K562 (cell line): ENCODE results near the gene RRM2. TPM values are rescaled to one million over a fixed set of nuclear protein-coding genes. Genes with fewer than 3 reads are reported as not detected.
A peak's percentile ranks its signal among the peaks of the same experiment; 100 is the strongest.

Experiments used
- ATAC-seq: fragments of 200-7000 bp; cut with Tn5 transposase; 3 replicates; pipeline ENCODE4 v1.9.1; 2020; ENCODE audit warnings: moderate library complexity
- BruUV-seq: library from RNA; stranded (reverse); fragments of 400-500 nt; replicated peaks from 2 replicates; lab custom pipeline; 2021; lab: Mats Ljungman, UMichigan
- CTCF ChIA-PET: fragments of 300-600 bp; formaldehyde crosslinking; extraction: SDS; loops from one replicate; lab custom pipeline; 2021; ENCODE audit warnings: low intra/inter-chr PET ratio; lab: Yijun Ruan, JAX
- POLR2A ChIA-PET: fragments of 300-600, 350-650 bp; sonication (Branson Sonifier 250); formaldehyde crosslinking; extraction: SDS; loops from one replicate; lab custom pipeline; 2021; ENCODE audit warnings: antibody characterized with exemption, inconsistent platforms; lab: Yijun Ruan, JAX
- DNase-seq, 4 experiments: peaks; one replicate each; pipeline versions ENCODE4 v3.0.0 to v3.0.0-alpha.2; 2011 to 2018; ENCODE audit warnings: low spot score in 3 of 4, mixed read lengths in 3 of 4; ENCODE audit errors: extremely low read depth in 1 of 4
- FAIRE-seq: peaks from 2 replicates; lab custom pipeline; 2011; peaks lifted over from hg19 to GRCh38; lab: Jason Lieb, UNC
- H2AFZ ChIP-seq: 2 replicates; pipeline ENCODE4 v1.6.0; 2011; ENCODE audit warnings: low read depth, low read length, control low read depth, inconsistent platforms
- H3K27ac ChIP-seq: fragments of 200-600 bp; 3 replicates; pipeline ENCODE4 v1.8.0; 2011; ENCODE audit warnings: low read depth, mild to moderate bottlenecking, control low read depth, inconsistent platforms, low read length, moderate library complexity, mixed read lengths; ENCODE audit errors: extremely low read depth
- H3K27me3 ChIP-seq, 2 experiments: fragments of 300-600 bp in 1 of 2; 2 replicates in 1 of 2; 3 replicates in 1 of 2; pipeline versions ENCODE4 v1.6.0 to v1.8.0; 2011; ENCODE audit warnings: inconsistent platforms in 2 of 2, low read length in 2 of 2, mild to moderate bottlenecking in 1 of 2, mixed read lengths in 1 of 2, moderate library complexity in 1 of 2; ENCODE audit not compliant: control insufficient read depth in 2 of 2, insufficient read depth in 2 of 2
- H3K36me3 ChIP-seq: fragments of 300-600 bp; 3 replicates; pipeline ENCODE4 v1.8.0; 2011; ENCODE audit warnings: mild to moderate bottlenecking, low read length, inconsistent platforms; ENCODE audit not compliant: control insufficient read depth, insufficient read depth
- H3K4me1 ChIP-seq, 2 experiments: fragments of 200-600 bp in 1 of 2; replicated peaks in 1 of 2; 2 replicates in 1 of 2; 3 replicates in 1 of 2; pipeline versions ENCODE4 v1.5.1 to v1.8.0; 2011; ENCODE audit warnings: inconsistent platforms in 2 of 2, low read length in 2 of 2, mild to moderate bottlenecking in 1 of 2, mixed read lengths in 1 of 2, moderate library complexity in 1 of 2; ENCODE audit not compliant: control insufficient read depth in 2 of 2, insufficient read depth in 2 of 2
- H3K4me2 ChIP-seq: 2 replicates; pipeline ENCODE4 v1.6.1; 2011; ENCODE audit warnings: low read length, control low read depth, inconsistent platforms, mixed read lengths; ENCODE audit not compliant: insufficient read depth
- H3K4me3 ChIP-seq: fragments of 200-600 bp; sonication (generic), shearing (Covaris generic); 2 replicates; pipeline ENCODE4 v1.5.1; 2016; ENCODE audit warnings: control low read depth, inconsistent platforms
- H3K79me2 ChIP-seq: fragments of 200-600 bp; 3 replicates; pipeline ENCODE4 v1.8.0; 2011; ENCODE audit warnings: low read length, inconsistent platforms; ENCODE audit not compliant: control insufficient read depth, insufficient read depth
- H3K9ac ChIP-seq, 2 experiments: 2 replicates each; pipeline versions ENCODE4 v1.6.0 to v1.6.1; 2011; ENCODE audit warnings: low read depth in 2 of 2, low read length in 2 of 2, control low read depth in 1 of 2, inconsistent platforms in 1 of 2, mild to moderate bottlenecking in 1 of 2, mixed read lengths in 1 of 2; ENCODE audit not compliant: insufficient read depth in 1 of 2
- H3K9me1 ChIP-seq: one replicate; pipeline ENCODE4 v1.6.0; 2011; ENCODE audit warnings: inconsistent platforms, mild to moderate bottlenecking, low read length, moderate library complexity; ENCODE audit not compliant: control insufficient read depth, insufficient read depth
- H3K9me3 ChIP-seq: replicated peaks from 2 replicates; pipeline ENCODE4 v1.5.1; 2011; ENCODE audit warnings: low read depth, low read length, inconsistent platforms; ENCODE audit not compliant: control insufficient read depth, insufficient read depth
- H4K20me1 ChIP-seq: replicated peaks from 2 replicates; pipeline ENCODE4 v1.6.1; 2011; ENCODE audit warnings: low read length, inconsistent platforms, mixed read lengths; ENCODE audit not compliant: control insufficient read depth, insufficient read depth
- MYBL2 ChIP-seq, 2 experiments: fragments of 450-650 bp in 1 of 2; sonication (generic) in 1 of 2; formaldehyde crosslinking in 1 of 2; IDR thresholded peaks; 2 replicates each; pipeline versions ENCODE4 v1.6.1 to v1.8.1; 2017 to 2022; ENCODE audit warnings: borderline replicate concordance in 1 of 2, inconsistent platforms in 1 of 2, low read depth in 1 of 2, mild to moderate bottlenecking in 1 of 2, missing genetic modification reagents in 1 of 2, moderate library complexity in 1 of 2
- PHTF2 ChIP-seq: fragments of 250-450 bp; sonication (Bioruptor Pico); IDR thresholded peaks from 2 replicates; pipeline ENCODE4 v1.5.0; 2021; ENCODE audit warnings: mild to moderate bottlenecking
- POLR2G ChIP-seq: fragments of 200-400 bp; formaldehyde crosslinking; IDR thresholded peaks from 2 replicates; pipeline ENCODE4 v1.6.1; 2017; ENCODE audit warnings: low read depth, mild to moderate bottlenecking, antibody characterized with exemption, low read length, moderate library complexity
- POLR3G ChIP-seq: IDR thresholded peaks from 2 replicates; pipeline ENCODE4 v1.6.1; 2011; ENCODE audit not compliant: insufficient read length, insufficient replicate concordance; ENCODE audit errors: extremely low read depth
- RBFOX2 ChIP-seq: fragments of 200-400 bp; formaldehyde crosslinking; IDR thresholded peaks from 2 replicates; pipeline ENCODE4 v1.6.1; 2017; ENCODE audit warnings: low read depth, mild to moderate bottlenecking, low read length, moderate library complexity
- RFX1 ChIP-seq: fragments of 450-650 bp; IDR thresholded peaks from 2 replicates; pipeline ENCODE4 v1.6.1; 2016; ENCODE audit warnings: mild to moderate bottlenecking, moderate library complexity
- TAF15 ChIP-seq: fragments of 200-400 bp; formaldehyde crosslinking; IDR thresholded peaks from 2 replicates; pipeline ENCODE4 v1.6.1; 2017; ENCODE audit warnings: mild to moderate bottlenecking, low read depth, low read length, moderate library complexity
- TRIM28 ChIP-seq: fragments of 450-650 bp; IDR thresholded peaks from 2 replicates; pipeline ENCODE4 v1.6.1; 2017
- ZNF717 ChIP-seq: fragments of 250-450 bp; sonication (Bioruptor Pico); IDR thresholded peaks from 2 replicates; pipeline ENCODE4 v1.5.0; 2021
- WGBS: fragments of 100-300 bp; shearing (Covaris generic); methylation state at CpG from one replicate; pipeline ENCODE4 v1.1.6; 2016; ENCODE audit warnings: low coverage, mixed read lengths; ENCODE audit not compliant: insufficient coverage; ENCODE audit errors: missing lambda C conversion rate; 5-methylcytosine and 5-hydroxymethylcytosine counted together
- in situ Hi-C: fragments of 300-500 bp; cut with MboI; formaldehyde crosslinking; loops from 4 replicates; pipeline ENCODE4 v1.15.0; 2018; ENCODE audit warnings: inconsistent platforms, mixed read lengths
- intact Hi-C: fragments of 100-400 bp; cut with micrococcal nuclease; formaldehyde crosslinking; loops from 2 replicates; pipeline ENCODE4 v1.14.2; 2022
- polyA plus RNA-seq, 8 experiments: library from polyadenylated mRNA; depleted of rRNA in 4 of 8; stranded (reverse) in 5 of 8; unstranded in 3 of 8; fragments of >200 nt; fragmentation: Nextera tagmentation in 2 of 8; fragmentation: Illumina TruSeq in 1 of 8; extraction: Ambion mirVana in 2 of 8; extraction: Trizol in 1 of 8; gene quantifications; 2 replicates each; pipeline versions ENCODE4 v1.2.1 to v1.2.3, GENCODE V29; 2011 to 2014; ENCODE audit warnings: inconsistent platforms in 1 of 8, missing spikeins in 1 of 8
- total RNA-seq, 7 experiments: library from RNA; depleted of rRNA in 6 of 7; stranded (reverse); fragments of >200 nt in 6 of 7; fragmentation: Illumina TruSeq in 2 of 7; extraction: Trizol in 2 of 7; gene quantifications; 2 replicates each; pipeline versions ENCODE4 v1.2.1 to v1.2.3, GENCODE V29; 2011 to 2021; ENCODE audit warnings: low replicate concordance in 1 of 7
- TF ChIP-seq, protein P1 (sequence below): sonication (generic); formaldehyde crosslinking; IDR thresholded peaks from 2 replicates; pipeline ENCODE4 v1.8.0; 2022; ENCODE audit warnings: mild to moderate bottlenecking, missing genetic modification reagents, borderline replicate concordance

The RRM2 gene
- total and polyA plus RNA-seq, 9 of the 15 experiments (the other 6 are each of a cell fraction or from before 2014, with no cell fraction given) = 50.1 to 244 (median 128) TPM

DNA sequence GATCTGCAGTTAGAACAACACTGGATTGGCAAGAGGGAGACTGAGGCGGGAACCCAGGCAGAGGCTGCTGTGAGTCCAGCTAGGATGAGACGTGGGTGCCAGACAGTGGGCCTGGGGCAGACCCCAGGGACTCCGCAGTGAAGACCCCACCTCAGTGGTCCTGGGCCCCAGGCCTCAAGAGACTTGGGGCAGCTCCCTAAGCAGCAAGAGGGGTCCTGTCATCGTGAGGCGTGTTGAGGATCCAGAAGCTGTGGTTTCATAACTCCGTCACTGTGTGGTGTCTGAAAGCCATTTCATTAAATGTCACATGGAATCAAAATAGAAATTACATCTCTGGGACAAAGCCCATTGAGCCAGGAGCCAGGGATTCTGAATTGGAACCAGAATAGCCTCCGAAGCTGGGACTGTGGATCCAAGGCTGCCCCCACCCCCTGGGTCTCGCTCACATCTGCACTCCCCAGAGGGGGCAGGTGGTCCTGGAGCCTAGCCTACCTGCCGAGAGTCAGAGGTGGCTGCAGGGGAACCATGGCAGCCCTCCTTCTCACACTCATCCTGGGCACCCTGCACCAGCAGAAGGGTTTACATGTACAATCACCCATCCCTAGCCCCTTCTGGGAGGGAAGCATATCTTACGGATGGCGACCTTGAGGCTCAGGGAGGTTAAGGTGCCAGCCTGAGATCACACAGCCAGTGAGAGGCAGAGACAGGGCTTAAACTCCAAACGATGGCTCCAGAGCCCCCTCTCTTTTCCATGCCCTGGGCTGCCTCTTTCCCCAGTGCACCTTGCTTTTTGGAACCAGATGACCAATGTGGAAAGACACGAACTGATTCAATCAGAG is 23.2 kb downstream of the RRM2 start (continued):
- no peak for TF ChIP-seq MYBL2 (IDR thresholded peaks at IDR 0.05; ENCODE audit: low read depth)
- TF ChIP-seq MYBL2 (CRISPR knock-in tag; IDR thresholded peaks at IDR 0.05; ENCODE audit: borderline replicate concordance) = no peak
- TF ChIP-seq PHTF2 (CRISPR knock-in tag) = no peak
- TF ChIP-seq RFX1 = no peak
- TF ChIP-seq ZNF717 (CRISPR knock-in tag) = no peak

DNA sequence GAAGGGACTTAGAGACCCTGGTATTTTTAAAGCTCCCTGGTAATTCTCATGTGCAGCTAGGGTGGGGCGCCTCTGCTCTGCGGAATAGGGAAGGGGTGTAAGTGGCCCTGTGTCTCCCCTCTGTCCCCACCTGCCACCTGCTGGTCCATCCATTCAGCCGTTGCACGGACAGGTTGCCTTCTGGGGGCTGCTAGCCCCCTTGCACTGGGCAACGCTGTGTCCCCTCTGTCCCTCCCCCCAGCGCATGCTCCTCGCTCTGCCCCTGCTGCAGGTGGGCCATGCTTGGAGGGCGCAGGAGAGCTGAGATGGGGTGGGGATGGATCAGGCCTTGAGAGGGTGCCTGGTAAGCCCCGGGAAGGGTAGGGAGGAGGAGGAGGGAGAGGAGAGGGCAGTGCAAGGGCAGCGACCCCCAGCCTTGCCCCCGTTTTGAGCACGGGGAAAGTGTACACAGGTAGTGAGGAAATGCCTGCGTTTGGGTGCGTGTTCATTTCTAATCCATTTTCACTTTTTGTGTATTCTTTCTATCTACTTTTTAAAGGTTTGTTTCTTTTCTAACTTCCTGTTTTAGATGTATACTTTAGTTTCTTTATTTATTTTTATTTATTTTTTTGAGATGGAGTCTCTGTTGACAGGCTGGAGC is 23.9 kb downstream of the RRM2 start:
- WGBS = 93% methylated on average over 13 of the region's 14 CpGs
- H3K4me3 ChIP-seq = no peak overlapping the region
- no peak overlapping the region for H3K27ac ChIP-seq
- TF ChIP-seq TAF15 (no peak), RBFOX2 (peak; percentile 36; the same call in 1 of the 2 replicates), POLR3G (no peak), TRIM28 (no peak), POLR2G (peak; percentile 46)
- TF ChIP-seq, protein P1, sequence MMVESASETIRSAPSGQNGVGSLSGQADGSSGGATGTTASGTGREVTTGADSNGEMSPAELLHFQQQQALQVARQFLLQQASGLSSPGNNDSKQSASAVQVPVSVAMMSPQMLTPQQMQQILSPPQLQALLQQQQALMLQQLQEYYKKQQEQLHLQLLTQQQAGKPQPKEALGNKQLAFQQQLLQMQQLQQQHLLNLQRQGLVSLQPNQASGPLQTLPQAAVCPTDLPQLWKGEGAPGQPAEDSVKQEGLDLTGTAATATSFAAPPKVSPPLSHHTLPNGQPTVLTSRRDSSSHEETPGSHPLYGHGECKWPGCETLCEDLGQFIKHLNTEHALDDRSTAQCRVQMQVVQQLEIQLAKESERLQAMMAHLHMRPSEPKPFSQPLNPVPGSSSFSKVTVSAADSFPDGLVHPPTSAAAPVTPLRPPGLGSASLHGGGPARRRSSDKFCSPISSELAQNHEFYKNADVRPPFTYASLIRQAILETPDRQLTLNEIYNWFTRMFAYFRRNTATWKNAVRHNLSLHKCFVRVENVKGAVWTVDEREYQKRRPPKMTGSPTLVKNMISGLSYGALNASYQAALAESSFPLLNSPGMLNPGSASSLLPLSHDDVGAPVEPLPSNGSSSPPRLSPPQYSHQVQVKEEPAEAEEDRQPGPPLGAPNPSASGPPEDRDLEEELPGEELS (CRISPR knock-in tag) = no peak
- BruUV-seq = no TSS peak
- no peak; the same call in 2 of the 3 replicates for ATAC-seq
- ChIA-PET CTCF (no interaction called here), POLR2A (interaction anchor here (0.8 kb wide), 1 partner anchor 17 kb away, joined by 3 read pairs; no protein-coding TSS in a partner anchor)
- DNase-seq = no peak
- H3K27me3 ChIP-seq = no peaks in the 10 kb centered on the region
- H4K20me1 ChIP-seq = no peaks in the 10 kb centered on the region; the same call in 1 of the 2 replicates
- intact Hi-C loops (no loop called here), in situ Hi-C loops (loop anchor here (10.0 kb wide), 1 partner anchor 268 kb away; no protein-coding TSS in a partner anchor)
- peaks cover 0 to 12% of the 10 kb centered on the region in 2 experiments; a peak in 2 of 5 replicates for H3K4me1 ChIP-seq
- H3K79me2 ChIP-seq = no peaks in the 10 kb centered on the region
- H3K9me3 ChIP-seq = no peaks in the 10 kb centered on the region
- no peak for FAIRE-seq
- H3K9me1 ChIP-seq = no peaks in the 10 kb centered on the region
- peaks cover 53% of the 10 kb centered on the region; the same call in 2 of the 3 replicates for H3K36me3 ChIP-seq
- no peak overlapping the region for H2AFZ ChIP-seq
- no peak overlapping the region for H3K4me2 ChIP-seq
- H3K9ac ChIP-seq = peak overlapping the region in 1 of 2 experiments; percentile 68; a peak in 1 of 4 replicates
